CD4-positive, alpha-beta T cell treated with Interleukin-6 for 4 hours (primary cell): ENCODE data around the gene MX1.
"Not testable (repeated sequence)": the region's sequence is repeated elsewhere in the genome, so short reads cannot be mapped to it uniquely, and the experiment has no call there.

Experiments used
- DNase-seq: peaks from one replicate; pipeline ENCODE4 v3.0.0-alpha.2; 2020; ENCODE audit warnings: mixed read lengths

The MX1 gene

GRCh38 chr21:41407541-41408460, 18.2 kb upstream of the MX1 start:
- no peak for DNase-seq

GRCh38 chr21:41410361-41410760, 15.7 kb upstream of the MX1 start:
- DNase-seq: no peak

- DNase-seq: no peak
Measured at GRCh38 chr21:41410767-41411448, 15.1 kb upstream of the MX1 start.

- DNase-seq: peak; percentile 18
Measured at GRCh38 chr21:41411449-41412089, 14.5 kb upstream of the MX1 start.

- DNase-seq: not testable (repeated sequence)
Measured at GRCh38 chr21:41417505-41417904, 8.5 kb upstream of the MX1 start.

- no peak for DNase-seq
Measured at GRCh38 chr21:41418393-41418792, 7.6 kb upstream of the MX1 start.

GRCh38 chr21:41418956-41419680, 6.9 kb upstream of the MX1 start:
- no peak for DNase-seq

GRCh38 chr21:41419921-41420862, 5.8 kb upstream of the MX1 start:
- peak; percentile 76 for DNase-seq

- DNase-seq: not testable (repeated sequence)
Measured at GRCh38 chr21:41420998-41421397, 5.0 kb upstream of the MX1 start.

GRCh38 chr21:41422546-41423304, 3.3 kb upstream of the MX1 start:
- DNase-seq: no peak

- DNase-seq: not testable (repeated sequence)
Measured at GRCh38 chr21:41423305-41423636, 2.8 kb upstream of the MX1 start.

- no peak for DNase-seq
Measured at GRCh38 chr21:41425588-41425953, 468 bp upstream of the MX1 start.

GRCh38 chr21:41426676-41427404, 801 bp downstream of the MX1 start:
- peak; percentile 24 for DNase-seq

GRCh38 chr21:41427556-41427955, 1.5 kb downstream of the MX1 start:
- no peak for DNase-seq

- no peak for DNase-seq
Measured at GRCh38 chr21:41428311-41428710, 2.3 kb downstream of the MX1 start.

GRCh38 chr21:41428847-41429246, 2.8 kb downstream of the MX1 start:
- no peak for DNase-seq

- no peak for DNase-seq
Measured at GRCh38 chr21:41429305-41429704, 3.3 kb downstream of the MX1 start.

GRCh38 chr21:41429925-41430491, 4.0 kb downstream of the MX1 start:
- DNase-seq: no peak

- no peak for DNase-seq
Measured at GRCh38 chr21:41431788-41432548, 5.9 kb downstream of the MX1 start.
